ENCODE measurements around the gene DNAJC3. TPM values are rescaled to one million over a fixed set of nuclear protein-coding genes. Genes with fewer than 3 reads are reported as not detected.

Gene DNAJC3
- polyA plus RNA-seq, 4 donors, result 41.3 to 46.2 (median 42.3) TPM

- DNase-seq (ENCODE audit: low read depth in 4 of 4, low spot score in 3 of 4), result no peak
Measured at GRCh38 chr13:95822303-95822702, 145.4 kb downstream of the DNAJC3 start.

- DNase-seq (ENCODE audit: low read depth in 4 of 4, low spot score in 3 of 4), result no peak
Measured at GRCh38 chr13:95833126-95833525, 156.2 kb downstream of the DNAJC3 start.

GRCh38 chr13:95833719-95834118 lies 156.8 kb downstream of the DNAJC3 start:
- no peak for DNase-seq (ENCODE audit: low read depth in 4 of 4, low spot score in 3 of 4)

GRCh38 chr13:95834134-95834765 lies 157.3 kb downstream of the DNAJC3 start:
- peak; percentile 58 to 73 (median 64) for DNase-seq (ENCODE audit: low read depth in 4 of 4, low spot score in 3 of 4)

- no peak for DNase-seq (ENCODE audit: low read depth in 4 of 4, low spot score in 3 of 4)
Measured at GRCh38 chr13:95841894-95842293, 165.0 kb downstream of the DNAJC3 start.

- no peak for DNase-seq (ENCODE audit: low read depth in 4 of 4, low spot score in 3 of 4)
Measured at GRCh38 chr13:95842898-95843297, 166.0 kb downstream of the DNAJC3 start.

Other genes with a start within 250 kb of the DNAJC3 start
- gene CLDN10, start 124.4 kb upstream of the DNAJC3 start, polyA plus RNA-seq (ENCODE audit: insufficient read length in 4 of 4), result 100 to 1,000 TPM; 112 to 124 (median 122) TPM
- 10 to 100 TPM; 59.6 to 71.4 (median 64.9) TPM for gene DZIP1, start 32.4 kb upstream of the DNAJC3 start, polyA plus RNA-seq (ENCODE audit: insufficient read length in 4 of 4)